HuH-7.5 (cell line): ENCODE measurements around the gene TRIM29.
A peak's percentile ranks its signal among the peaks of the same experiment; 100 is the strongest.

Experiments
- DNase-seq: peaks from one replicate; pipeline ENCODE4 v3.0.0; 2011; ENCODE audit warnings: low spot score

Gene TRIM29

GRCh38 chr11:120122924-120123683 is 14.8 kb downstream of the TRIM29 start:
- no peak for DNase-seq

- DNase-seq = no peak
Observed at GRCh38 chr11:120121914-120122473, 15.9 kb downstream of the TRIM29 start.

- DNase-seq = no peak
Observed at GRCh38 chr11:120121336-120121735, 16.6 kb downstream of the TRIM29 start.

DNA sequence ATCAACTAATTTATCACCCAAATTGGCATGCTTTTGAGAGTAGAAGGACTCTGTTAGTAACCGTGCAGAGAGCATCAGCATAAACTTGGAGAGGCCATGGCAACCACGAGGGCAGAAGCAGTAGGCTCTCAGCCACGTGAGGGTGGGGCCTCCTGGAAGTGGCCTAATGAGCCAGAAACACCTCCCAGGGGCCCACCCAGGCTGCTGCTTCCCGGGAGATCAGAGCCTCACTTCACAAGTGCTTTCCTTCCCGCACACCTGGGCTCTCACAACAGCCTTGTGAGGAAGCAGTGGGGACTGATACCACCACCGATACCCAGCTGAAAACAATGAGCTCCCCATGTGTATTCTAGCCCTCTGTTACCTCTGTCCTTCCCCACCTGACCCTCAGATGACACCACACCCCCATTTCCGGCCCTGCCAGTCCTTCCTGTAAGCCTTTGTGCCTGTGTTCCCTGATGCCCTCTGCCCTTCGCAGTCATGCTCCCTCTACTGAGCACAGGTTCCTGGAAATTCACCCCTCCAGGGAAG is 17.0 kb downstream of the TRIM29 start:
- DNase-seq = no peak

GRCh38 chr11:120119121-120119520 is 18.8 kb downstream of the TRIM29 start:
- DNase-seq = no peak

DNA sequence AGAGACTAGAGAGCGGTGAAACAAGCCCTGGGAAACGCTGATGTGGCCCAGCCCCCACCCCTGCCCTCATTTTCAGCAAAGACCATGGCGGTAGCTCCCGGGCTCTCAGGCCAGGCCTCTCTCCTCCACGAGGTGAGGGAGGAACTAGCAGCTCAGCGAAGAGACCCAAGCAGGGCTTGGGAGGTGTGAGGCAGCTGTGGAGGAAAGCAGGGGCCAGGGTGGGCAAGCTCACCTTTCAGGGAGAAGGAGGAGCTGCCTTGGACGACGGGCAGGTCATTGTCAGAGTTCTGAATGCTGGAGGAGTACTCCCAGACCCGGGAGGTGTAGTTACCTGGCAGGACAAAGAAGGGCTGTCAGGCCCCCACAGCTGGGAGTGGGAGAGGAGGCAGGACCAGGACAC is 19.9 kb downstream of the TRIM29 start:
- no peak for DNase-seq

GRCh38 chr11:120116966-120117365 is 20.9 kb downstream of the TRIM29 start:
- no peak for DNase-seq

DNA sequence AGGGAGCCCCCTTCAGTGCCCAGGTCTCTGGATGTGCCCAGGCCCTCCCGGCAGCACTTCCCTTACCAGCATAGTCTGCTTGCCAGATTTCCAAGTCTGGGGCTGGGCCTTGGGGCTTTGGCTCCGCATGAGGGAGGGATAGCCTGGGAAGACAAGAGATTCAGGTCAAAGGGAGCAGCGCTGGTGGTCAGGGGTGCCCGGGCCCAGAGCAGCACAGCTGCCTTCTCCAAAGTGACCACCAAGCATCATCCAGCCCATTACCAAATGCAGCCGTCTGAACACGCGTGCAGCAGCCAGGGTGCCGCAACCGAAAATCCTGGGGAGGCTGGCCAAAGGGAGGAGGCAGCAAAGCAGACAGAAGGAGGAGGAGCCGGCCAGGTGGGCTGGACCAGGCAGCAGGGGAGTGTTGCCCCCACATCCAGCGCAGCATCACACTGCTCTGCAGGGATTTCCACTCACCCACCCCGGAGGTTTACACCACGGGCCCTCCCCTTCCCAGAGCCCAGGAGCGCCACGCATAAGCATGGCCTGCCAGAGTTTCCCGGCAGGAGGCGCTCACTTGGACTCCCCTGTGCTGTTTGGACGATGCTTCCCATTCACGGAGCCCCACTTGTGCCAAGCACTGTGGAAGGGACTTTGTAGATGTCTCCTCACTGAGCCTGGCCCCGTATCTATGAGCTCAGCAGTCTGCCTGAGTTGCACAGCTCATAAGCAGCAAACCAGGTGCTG is 22.5 kb downstream of the TRIM29 start:
- no peak for DNase-seq

- no peak for DNase-seq
Observed at GRCh38 chr11:120112174-120112796, 25.6 kb downstream of the TRIM29 start.

DNA sequence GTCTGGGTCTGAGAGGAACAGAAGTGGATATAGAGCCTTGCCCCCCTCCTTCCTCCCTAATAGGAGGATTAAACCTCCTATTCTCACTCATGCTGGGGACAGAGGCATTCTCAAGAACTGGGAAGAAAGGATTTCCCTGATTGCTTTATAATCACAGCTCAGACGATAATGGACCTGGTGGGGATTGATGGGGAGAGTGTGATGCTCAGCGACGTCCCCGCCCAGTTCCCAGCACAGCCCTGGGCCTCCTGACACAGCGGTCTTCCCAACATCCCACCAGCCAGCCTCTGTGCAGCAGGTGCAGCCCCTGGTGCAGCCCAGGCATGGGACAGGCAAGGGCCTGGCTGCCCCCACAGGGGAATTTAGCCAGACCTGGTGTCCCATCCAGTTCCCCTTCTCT is 28.4 kb downstream of the TRIM29 start:
- DNase-seq = no peak

DNA sequence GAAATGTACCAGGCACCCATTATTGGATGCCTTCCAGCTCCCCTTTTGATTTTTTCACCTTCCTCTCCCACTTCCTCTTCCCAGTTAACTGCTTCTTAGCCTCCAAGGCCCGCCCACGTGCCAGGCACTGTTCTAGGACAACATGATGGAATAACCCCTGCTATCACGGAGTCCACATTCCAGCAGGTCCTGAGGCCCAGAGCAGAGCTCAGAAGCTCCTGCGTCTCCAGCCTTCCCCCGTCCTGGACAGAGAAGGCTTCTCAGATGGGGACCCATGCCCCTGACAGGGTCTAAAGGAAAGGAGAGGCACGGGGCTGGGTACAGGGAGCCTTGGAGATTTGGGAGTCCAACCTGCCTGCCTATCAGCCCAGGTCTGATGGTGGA is 29.1 kb downstream of the TRIM29 start:
- DNase-seq = no peak

DNA sequence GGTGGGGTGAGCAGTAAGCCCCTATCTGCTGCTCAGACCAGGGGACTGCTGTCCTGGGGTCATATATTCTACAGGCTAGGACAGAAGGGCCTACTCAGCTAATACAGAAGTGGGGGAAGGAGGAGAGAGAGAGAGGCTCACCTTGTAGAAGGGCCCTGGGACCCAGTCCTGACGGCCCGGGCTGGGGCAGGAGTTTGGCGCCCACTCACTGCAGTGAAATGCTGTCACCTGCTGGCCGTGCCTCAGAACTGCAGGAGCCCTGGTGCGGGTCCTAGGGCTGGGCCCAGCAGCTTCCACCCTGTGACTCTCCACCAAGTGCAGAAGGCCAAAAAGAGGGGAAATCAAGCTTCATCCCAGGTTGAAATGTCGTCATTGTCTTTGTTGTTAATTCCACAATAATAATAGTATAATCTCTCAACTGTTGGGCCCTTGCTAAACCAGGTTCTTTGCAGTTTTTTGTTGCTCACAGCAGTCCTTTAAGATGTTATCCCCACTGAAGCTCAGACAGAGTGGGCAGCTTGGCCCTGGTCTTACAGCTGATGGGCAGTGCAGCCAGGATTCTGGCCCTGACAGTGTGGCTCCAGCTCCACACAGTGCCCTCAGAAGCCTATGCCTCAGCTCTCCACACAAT is 29.6 kb downstream of the TRIM29 start:
- DNase-seq = peak; percentile 89

DNA sequence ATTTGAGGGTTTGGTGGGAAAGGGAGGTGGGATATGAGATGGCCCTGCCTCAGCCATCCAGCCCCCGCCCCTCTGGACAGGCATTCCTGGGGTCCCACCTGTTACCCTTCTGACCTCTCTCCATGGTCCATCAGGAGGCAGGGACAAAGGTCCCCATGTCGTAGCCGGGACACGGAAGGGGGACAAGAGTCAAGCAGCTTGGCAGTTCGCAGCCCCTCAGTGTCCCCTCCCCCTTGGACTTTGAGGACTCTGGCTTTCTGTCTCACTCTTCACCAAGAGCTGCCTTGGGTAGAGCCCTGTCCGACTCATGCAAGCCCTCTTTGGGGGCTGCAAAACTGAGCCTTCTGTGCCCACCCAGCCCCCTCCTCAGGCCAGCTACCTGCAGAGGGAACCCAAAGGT is 30.2 kb downstream of the TRIM29 start:
- DNase-seq = no peak

DNA sequence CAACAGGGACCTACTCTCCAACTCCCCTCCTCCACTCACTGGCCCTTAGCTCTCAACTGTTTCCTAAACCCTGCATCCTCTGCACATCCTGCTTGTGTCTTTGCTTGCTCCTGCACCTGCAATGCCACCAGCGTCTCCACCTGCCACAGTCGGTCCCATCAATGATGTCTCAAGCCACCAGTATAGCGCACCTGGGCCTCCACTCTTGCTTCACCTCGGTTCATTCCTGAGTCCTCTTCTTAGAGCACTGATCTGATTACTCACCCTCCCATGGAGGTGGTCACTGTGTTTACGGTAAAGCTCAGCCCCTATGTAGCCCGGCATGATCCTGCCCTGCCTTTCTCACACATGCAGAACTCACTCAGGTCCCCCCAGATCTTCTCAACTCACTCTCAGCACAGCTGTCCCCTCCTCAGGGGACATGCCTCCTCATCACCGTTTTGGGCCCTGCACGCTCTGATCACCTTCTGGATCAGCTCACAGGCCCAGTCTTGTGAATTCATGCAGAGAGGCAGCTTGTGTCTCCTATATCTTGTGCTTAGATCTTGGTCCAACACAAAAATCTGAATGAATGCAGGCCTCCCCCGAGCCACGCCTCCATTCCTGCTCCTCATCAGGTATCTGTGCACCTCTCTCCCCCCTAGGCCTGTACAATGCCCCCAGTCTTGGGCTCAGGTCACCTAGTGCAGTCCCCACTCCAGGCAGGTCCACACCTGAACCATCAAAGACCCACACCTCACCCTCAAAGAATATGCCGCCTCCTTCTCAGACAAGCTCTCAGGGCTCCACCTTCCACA is 31.4 kb downstream of the TRIM29 start:
- DNase-seq = no peak

- DNase-seq = no peak
Observed at GRCh38 chr11:120105576-120105975, 32.3 kb downstream of the TRIM29 start.

DNA sequence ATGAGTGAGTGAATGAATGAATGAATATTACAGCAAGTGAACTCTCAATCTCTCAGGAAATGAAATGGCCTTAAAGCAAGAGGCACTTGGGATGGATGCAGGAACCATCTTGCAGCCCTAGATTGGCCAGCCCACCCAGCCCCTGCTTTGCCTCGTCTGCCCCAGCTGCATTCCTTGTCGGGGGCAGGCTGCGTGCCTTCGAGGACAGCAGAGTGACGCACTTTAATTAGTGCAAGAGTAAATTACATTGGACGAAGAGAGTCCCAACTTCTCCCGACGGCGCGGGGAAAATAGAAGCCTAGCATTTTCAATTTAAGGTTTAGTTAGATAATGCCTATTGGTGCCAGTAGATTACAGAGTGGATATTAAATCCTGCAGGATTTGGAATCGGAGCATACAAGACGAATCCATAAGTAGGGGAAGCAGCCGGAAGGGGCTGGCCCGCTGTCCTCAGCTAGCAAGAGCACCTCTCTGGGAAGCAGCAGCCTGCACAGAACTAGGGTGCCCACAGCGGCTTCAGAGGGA is 33.8 kb downstream of the TRIM29 start:
- DNase-seq = no peak

- no peak for DNase-seq
Observed at GRCh38 chr11:120102864-120103122, 35.1 kb downstream of the TRIM29 start.

DNA sequence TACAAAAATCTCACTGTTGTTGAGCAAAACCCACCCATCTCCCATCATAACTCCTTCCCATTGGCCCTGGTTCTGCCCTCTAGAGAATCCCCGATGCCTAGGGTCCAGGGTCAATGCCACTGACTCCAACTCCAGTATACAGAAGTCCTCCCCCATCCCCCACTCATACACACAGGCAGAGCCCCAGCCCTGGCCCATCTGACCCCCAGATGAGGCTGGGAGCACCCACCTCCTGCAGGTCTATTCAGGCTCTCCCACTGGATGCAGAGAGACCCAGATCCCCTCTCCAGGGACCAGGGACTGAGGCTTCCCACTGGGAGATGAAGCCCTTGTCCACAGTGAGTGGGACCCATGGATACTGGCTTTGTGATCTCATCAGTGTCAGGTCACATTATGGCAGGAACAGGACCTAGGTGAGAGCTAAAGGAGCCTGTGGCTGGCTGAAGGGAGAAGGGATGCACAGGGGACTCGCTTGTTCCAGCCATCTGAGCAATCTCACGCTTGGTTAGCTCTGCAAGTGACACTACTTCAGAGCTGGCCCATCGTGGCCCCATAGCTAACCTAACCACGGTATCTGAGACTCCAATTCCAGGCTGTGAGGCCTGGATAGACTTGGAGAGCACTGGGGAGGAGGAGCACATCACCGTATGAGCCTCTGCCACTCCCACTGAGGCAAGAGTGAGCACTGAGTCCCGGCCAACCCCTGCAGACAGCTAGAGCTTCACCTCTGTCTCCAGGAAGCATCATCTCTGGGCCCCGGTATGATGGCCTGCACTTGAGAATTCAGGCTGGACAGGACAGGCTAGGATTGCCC is 35.7 kb downstream of the TRIM29 start:
- DNase-seq = no peak

- DNase-seq = no peak
Observed at GRCh38 chr11:120098503-120099020, 39.4 kb downstream of the TRIM29 start.

GRCh38 chr11:120097721-120098385 is 40.1 kb downstream of the TRIM29 start:
- DNase-seq = no peak
